ENCODE results near the gene ARHGEF18.

The ARHGEF18 gene

GRCh38 chr19:7327802-7328201 is 20.9 kb upstream of the ARHGEF18 start:
- TF ChIP-seq CTCF (IDR thresholded peaks at IDR 0.05; ENCODE audit: low read depth, low read length, poor library complexity, severe bottlenecking) (no peak), EZH2phosphoT487 (IDR thresholded peaks at IDR 0.05; ENCODE audit: borderline replicate concordance, low read length) (no peak)
- H3K4me2 ChIP-seq (ENCODE audit: low read length): no peak overlapping the region

GRCh38 chr19:7328647-7329046 is 20.1 kb upstream of the ARHGEF18 start:
- H3K4me3 ChIP-seq (ENCODE audit: low read length): no peak overlapping the region
- no peaks in the 10 kb centered on the region for H3K79me2 ChIP-seq (ENCODE audit: control insufficient read depth, low read length)
- H3K9me3 ChIP-seq (ENCODE audit: control insufficient read depth, insufficient read depth, low read length): peaks cover 14% of the 10 kb centered on the region; the same call in 1 of the 2 replicates
- H3K4me2 ChIP-seq (ENCODE audit: low read length): peak overlapping the region; percentile 43
- no peak for TF ChIP-seq EZH2phosphoT487 (IDR thresholded peaks at IDR 0.05; ENCODE audit: borderline replicate concordance, low read length)
- TF ChIP-seq CTCF (IDR thresholded peaks at IDR 0.05; ENCODE audit: low read depth, low read length, poor library complexity, severe bottlenecking): peak; percentile 50
- peaks cover 6% of the 10 kb centered on the region; the same call in 1 of the 2 replicates for H3F3A ChIP-seq (ENCODE audit: control insufficient read depth, insufficient read depth)
- no peaks in the 10 kb centered on the region for H4K20me1 ChIP-seq (ENCODE audit: control insufficient read depth, insufficient read depth, low read depth, low read length)
- no peaks in the 10 kb centered on the region for H3K36me3 ChIP-seq (ENCODE audit: control insufficient read depth, low read length)
- H3K9me2 ChIP-seq (replicated peaks; ENCODE audit: control insufficient read depth, low read length): no peaks in the 10 kb centered on the region
- peaks cover 56% of the 10 kb centered on the region for H3K4me1 ChIP-seq (ENCODE audit: control insufficient read depth, low read length)
- no peaks in the 10 kb centered on the region for H3K27me3 ChIP-seq (ENCODE audit: control insufficient read depth, low read length)
- no peak overlapping the region for H3K27ac ChIP-seq (ENCODE audit: low read depth, low read length)

More at GRCh38 chr19:7327802-7328201, 20.9 kb upstream of the ARHGEF18 start:
- no peaks in the 10 kb centered on the region for H3K36me3 ChIP-seq (ENCODE audit: control insufficient read depth, low read length)
- H3K27me3 ChIP-seq (ENCODE audit: control insufficient read depth, low read length): no peaks in the 10 kb centered on the region
- H3K79me2 ChIP-seq (ENCODE audit: control insufficient read depth, low read length): no peaks in the 10 kb centered on the region
- H3K27ac ChIP-seq (ENCODE audit: low read depth, low read length): no peak overlapping the region
- H3K9me2 ChIP-seq (replicated peaks; ENCODE audit: control insufficient read depth, low read length): no peaks in the 10 kb centered on the region
- H3K4me1 ChIP-seq (ENCODE audit: control insufficient read depth, low read length): peaks cover 52% of the 10 kb centered on the region
- no peak overlapping the region for H3K4me3 ChIP-seq (ENCODE audit: low read length)
- H4K20me1 ChIP-seq (ENCODE audit: control insufficient read depth, insufficient read depth, low read depth, low read length): no peaks in the 10 kb centered on the region
- peaks cover 6% of the 10 kb centered on the region; the same call in 1 of the 2 replicates for H3F3A ChIP-seq (ENCODE audit: control insufficient read depth, insufficient read depth)
- peaks cover 14% of the 10 kb centered on the region; the same call in 1 of the 2 replicates for H3K9me3 ChIP-seq (ENCODE audit: control insufficient read depth, insufficient read depth, low read length)

GRCh38 chr19:7331446-7331845 is 17.3 kb upstream of the ARHGEF18 start:
- Histone ChIP-seq H3K4me1 (ENCODE audit: control insufficient read depth, low read length) (peaks cover 73% of the 10 kb centered on the region), H3K9me2 (replicated peaks; ENCODE audit: control insufficient read depth, low read length) (no peaks in the 10 kb centered on the region), H3K27me3 (ENCODE audit: control insufficient read depth, low read length) (no peaks in the 10 kb centered on the region), H3K27ac (ENCODE audit: low read depth, low read length) (no peak overlapping the region), H3K4me3 (ENCODE audit: low read length) (no peak overlapping the region), H4K20me1 (ENCODE audit: control insufficient read depth, insufficient read depth, low read depth, low read length) (no peaks in the 10 kb centered on the region), H3F3A (ENCODE audit: control insufficient read depth, insufficient read depth) (peaks cover 11% of the 10 kb centered on the region; the same call in 1 of the 2 replicates), H3K9me3 (ENCODE audit: control insufficient read depth, insufficient read depth, low read length) (peaks cover 11% of the 10 kb centered on the region), H3K79me2 (ENCODE audit: control insufficient read depth, low read length) (no peaks in the 10 kb centered on the region), H3K36me3 (ENCODE audit: control insufficient read depth, low read length) (no peaks in the 10 kb centered on the region), H3K4me2 (ENCODE audit: low read length) (no peak overlapping the region)
- TF ChIP-seq CTCF (IDR thresholded peaks at IDR 0.05; ENCODE audit: low read depth, low read length, poor library complexity, severe bottlenecking) (no peak), EZH2phosphoT487 (IDR thresholded peaks at IDR 0.05; ENCODE audit: borderline replicate concordance, low read length) (no peak)
